Smooth muscle cell (in vitro differentiated cells): ENCODE data around the gene RPS10. TPM values are rescaled to one million over a fixed set of nuclear protein-coding genes. Genes with fewer than 3 reads are reported as not detected.

Experiments
- DNase-seq: peaks from one replicate; lab custom pipeline; 2025; ENCODE audit not compliant: unreplicated experiment; lab: John Stamatoyannopoulos, UW
- H2AFZ ChIP-seq: fragments of 200-600 bp; sonication (generic); 2 replicates; pipeline ENCODE4 v1.6.0; 2016; ENCODE audit warnings: antibody characterized with exemption, low read depth, mild to moderate bottlenecking
- H3F3A ChIP-seq: fragments of 200-600 bp; sonication (generic); 2 replicates; pipeline ENCODE4 v1.6.0; 2017; ENCODE audit warnings: antibody characterized with exemption, low read depth
- H3K27ac ChIP-seq: fragments of 200-600 bp; sonication (generic); 2 replicates; pipeline ENCODE4 v1.5.1; 2016; ENCODE audit warnings: low read depth, mild to moderate bottlenecking
- H3K27me3 ChIP-seq: fragments of 200-600 bp; sonication (generic); 2 replicates; pipeline ENCODE4 v1.6.1; 2016; ENCODE audit warnings: low read depth, mild to moderate bottlenecking
- H3K36me3 ChIP-seq: fragments of 200-600 bp; sonication (generic); 2 replicates; pipeline ENCODE4 v1.5.1; 2016; ENCODE audit warnings: low read depth
- H3K4me1 ChIP-seq: fragments of 200-600 bp; sonication (generic); 2 replicates; pipeline ENCODE4 v1.5.1; 2016; ENCODE audit warnings: low read depth
- H3K4me2 ChIP-seq: fragments of 200-600 bp; sonication (generic); 2 replicates; pipeline ENCODE4 v1.6.0; 2016; ENCODE audit warnings: mild to moderate bottlenecking
- H3K4me3 ChIP-seq: fragments of 200-600 bp; sonication (generic); 2 replicates; pipeline ENCODE4 v1.5.1; 2016; ENCODE audit warnings: mild to moderate bottlenecking
- H3K79me2 ChIP-seq: fragments of 200-600 bp; sonication (generic); 2 replicates; pipeline ENCODE4 v1.6.0; 2016; ENCODE audit warnings: low read depth, mild to moderate bottlenecking
- H3K9ac ChIP-seq: fragments of 200-600 bp; sonication (generic); 2 replicates; pipeline ENCODE4 v1.6.0; 2016; ENCODE audit warnings: low read depth
- H3K9me3 ChIP-seq: fragments of 200-600 bp; sonication (generic); replicated peaks from 2 replicates; pipeline ENCODE4 v1.5.1; 2016; ENCODE audit warnings: low read depth
- H4K20me1 ChIP-seq: fragments of 200-600 bp; sonication (generic); 2 replicates; pipeline ENCODE4 v1.6.0; 2016; ENCODE audit warnings: low read depth
- CTCF ChIP-seq: fragments of 200-600 bp; sonication (generic); IDR thresholded peaks from 2 replicates; pipeline ENCODE4 v1.5.1; 2017; ENCODE audit warnings: borderline replicate concordance, mild to moderate bottlenecking, antibody characterized with exemption; ENCODE audit not compliant: insufficient read depth, poor library complexity, severe bottlenecking
- WGBS: methylation state at CpG from one replicate; pipeline ENCODE4 v1.1.7; 2016; ENCODE audit warnings: low lambda C conversion rate; 5-methylcytosine and 5-hydroxymethylcytosine counted together
- polyA plus RNA-seq: library from polyadenylated mRNA; unstranded; fragments of >200 nt; fragmentation: Nextera tagmentation; extraction: Ambion mirVana; gene quantifications from 2 replicates; pipeline ENCODE4 v1.2.1, GENCODE V29; 2016
- total RNA-seq: library from RNA; depleted of rRNA; stranded (reverse); fragments of >200 nt; gene quantifications from 2 replicates; pipeline ENCODE4 v1.2.3, GENCODE V29; 2014

Gene RPS10
- total and polyA plus RNA-seq, 2 experiments from 2014 or later = 660 to 2,498 TPM

DNA sequence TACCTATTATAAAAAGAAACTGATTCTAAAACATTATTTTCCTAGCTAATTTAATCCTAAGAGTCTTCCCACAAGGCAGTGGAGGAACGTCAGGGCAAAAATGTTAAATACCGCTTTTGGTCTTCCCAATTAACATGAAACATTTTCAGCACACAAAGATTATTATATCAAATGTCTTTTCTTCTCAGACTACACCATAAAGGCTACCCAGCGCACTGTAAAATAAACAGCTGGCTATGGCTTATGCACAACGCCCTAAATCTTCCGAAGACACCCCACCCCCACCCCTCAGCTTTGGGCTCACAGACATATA is 34.4 kb downstream of the RPS10 start:
- WGBS = 4% methylated on average over 5 of the region's 5 CpGs
- TF ChIP-seq CTCF = no peak
- DNase-seq = no peak
- peak overlapping the region; percentile 94 for H2AFZ ChIP-seq
- peak overlapping the region; percentile 83 for H3K27ac ChIP-seq
- H3K9me3 ChIP-seq = no peaks in the 10 kb centered on the region
- peaks cover 14% of the 10 kb centered on the region for H3K4me1 ChIP-seq
- peaks cover 10% of the 10 kb centered on the region for H3F3A ChIP-seq
- H3K36me3 ChIP-seq = no peaks in the 10 kb centered on the region
- H3K79me2 ChIP-seq = peaks cover 51% of the 10 kb centered on the region
- peak overlapping the region; percentile 88 for H3K4me2 ChIP-seq
- H3K9ac ChIP-seq = peak overlapping the region; percentile 90
- peaks cover 41% of the 10 kb centered on the region for H4K20me1 ChIP-seq
- H3K27me3 ChIP-seq = no peaks in the 10 kb centered on the region
- H3K4me3 ChIP-seq = peak overlapping the region; percentile 98

DNA sequence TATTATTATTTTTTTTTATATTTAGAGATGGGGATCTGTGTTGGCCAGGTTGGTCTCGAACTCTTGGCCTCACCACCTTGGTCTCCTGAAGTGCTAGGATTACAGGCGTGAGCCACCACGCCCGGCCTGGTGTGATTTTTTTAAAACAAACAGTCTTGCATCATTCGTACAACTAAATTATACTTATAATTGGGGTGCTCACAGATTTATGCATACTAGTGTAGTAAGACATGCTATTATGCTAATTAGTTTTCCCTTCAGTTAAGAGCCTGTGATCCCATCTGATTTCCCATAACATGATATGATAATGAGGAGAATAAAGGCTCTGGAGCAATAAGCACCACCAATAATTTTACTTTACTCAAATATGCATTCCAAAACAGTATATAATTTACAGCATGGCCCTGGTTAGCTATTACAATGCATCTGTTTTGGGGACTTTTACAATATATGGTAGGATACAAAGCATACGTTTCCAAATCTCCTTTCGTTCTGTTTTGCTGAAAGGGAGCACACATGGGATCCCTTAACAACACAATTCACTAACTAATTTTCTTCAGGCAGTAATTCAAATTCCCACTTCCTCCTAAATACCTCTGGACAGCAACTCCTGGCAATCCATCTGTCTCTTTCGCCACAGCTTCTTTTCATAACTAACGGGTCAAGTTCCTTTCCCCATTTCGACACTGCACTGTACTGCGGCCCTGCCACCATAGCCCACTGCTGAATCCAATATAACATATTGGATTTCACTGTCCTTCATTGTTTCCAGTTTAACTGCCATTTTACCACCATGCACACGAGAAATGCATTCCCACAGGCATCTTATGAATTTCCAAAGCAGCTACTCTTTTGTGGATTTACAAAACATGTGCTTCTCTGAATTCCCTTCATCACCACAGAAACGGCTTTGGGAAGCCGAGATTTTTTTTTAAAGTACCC is 35.1 kb downstream of the RPS10 start:
- TF ChIP-seq CTCF = no peak
- no peaks in the 10 kb centered on the region for H3K9me3 ChIP-seq
- H3K4me2 ChIP-seq = peak overlapping the region; percentile 88
- H2AFZ ChIP-seq = no peak overlapping the region
- 41% methylated on average over 14 of the region's 14 CpGs for WGBS
- peaks cover 48% of the 10 kb centered on the region for H4K20me1 ChIP-seq
- no peak overlapping the region for H3K9ac ChIP-seq
- H3K27me3 ChIP-seq = no peaks in the 10 kb centered on the region
- peaks cover 51% of the 10 kb centered on the region for H3K79me2 ChIP-seq
- H3K4me3 ChIP-seq = peak overlapping the region; percentile 98
- H3K27ac ChIP-seq = peak overlapping the region; percentile 83
- H3F3A ChIP-seq = peaks cover 10% of the 10 kb centered on the region
- no peak for DNase-seq
- H3K4me1 ChIP-seq = peaks cover 21% of the 10 kb centered on the region
- H3K36me3 ChIP-seq = no peaks in the 10 kb centered on the region

- Histone ChIP-seq H3K4me2 (no peak overlapping the region), H2AFZ (no peak overlapping the region), H4K20me1 (peaks cover 59% of the 10 kb centered on the region), H3K27me3 (no peaks in the 10 kb centered on the region), H3F3A (peaks cover 15% of the 10 kb centered on the region), H3K27ac (no peak overlapping the region), H3K4me3 (no peak overlapping the region), H3K79me2 (peaks cover 51% of the 10 kb centered on the region), H3K36me3 (no peaks in the 10 kb centered on the region), H3K9me3 (no peaks in the 10 kb centered on the region), H3K9ac (no peak overlapping the region), H3K4me1 (peaks cover 24% of the 10 kb centered on the region)
- 96% methylated on average over 3 of the region's 3 CpGs for WGBS
- no peak for TF ChIP-seq CTCF
- DNase-seq = no peak
Observed at GRCh38 chr6:34389034-34389433, 36.8 kb downstream of the RPS10 start.
